ENCODE measurements around the gene COL9A1.

Gene COL9A1

DNA sequence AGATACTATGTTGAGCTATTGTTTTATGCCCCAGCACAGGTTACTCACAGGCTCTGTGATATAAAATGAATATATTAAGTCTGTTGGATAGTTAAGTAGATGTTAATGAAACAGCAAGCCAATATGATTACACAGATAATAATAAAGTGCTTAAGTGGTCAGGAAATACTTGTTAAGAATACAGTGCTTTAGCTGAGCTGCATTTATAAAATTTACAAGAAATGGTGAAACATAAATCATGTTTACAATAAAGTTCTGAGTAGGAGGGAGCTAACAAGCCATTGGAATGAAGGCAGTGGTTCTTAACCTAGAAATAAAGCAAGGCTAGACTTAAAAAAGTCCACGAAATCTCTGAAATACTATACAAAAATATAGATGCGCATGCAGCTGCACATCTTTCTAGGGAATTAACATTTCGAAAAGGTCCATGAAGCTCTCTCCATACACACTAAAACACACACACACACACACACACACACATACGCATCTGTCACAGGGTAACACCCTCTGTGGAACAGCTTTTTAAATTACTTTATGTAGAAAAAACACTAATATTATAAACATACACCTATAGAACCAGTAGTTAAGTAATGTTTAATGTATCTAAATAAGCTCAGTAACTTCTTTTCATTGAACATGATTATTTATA is 87.3 kb downstream of the COL9A1 start:
- no peak overlapping the region for H3K27ac ChIP-seq
- H3K36me3 ChIP-seq: no peaks in the 10 kb centered on the region
- no peaks in the 10 kb centered on the region for H3K4me1 ChIP-seq
- H3K27me3 ChIP-seq: no peaks in the 10 kb centered on the region
- no peaks in the 10 kb centered on the region for H4K20me1 ChIP-seq
- H3K9ac ChIP-seq: no peak overlapping the region
- no peak overlapping the region for H3K4me2 ChIP-seq
- H3K9me3 ChIP-seq: no peaks in the 10 kb centered on the region
- TF ChIP-seq Cebpa-rat (IDR thresholded peaks at IDR 0.05): no peak
- H3K4me3 ChIP-seq: no peak overlapping the region

DNA sequence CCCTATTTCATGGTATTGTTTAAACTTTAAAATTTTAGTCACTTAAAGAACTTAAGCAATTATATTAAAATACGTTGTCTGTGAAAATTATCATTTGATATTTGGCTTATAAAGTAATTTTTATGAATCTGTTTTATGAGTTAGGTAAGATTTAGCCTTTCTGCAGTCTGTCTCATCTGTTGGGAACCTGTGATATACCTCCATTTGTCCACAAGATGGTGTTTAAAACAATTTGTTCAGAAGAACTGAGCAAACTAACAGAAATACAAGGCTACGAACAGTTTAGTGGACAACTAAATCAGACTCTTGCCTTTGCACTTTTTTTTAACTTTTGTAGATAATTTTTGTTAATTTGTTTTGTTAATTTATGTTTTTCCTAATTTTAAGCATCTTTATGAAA is 92.4 kb downstream of the COL9A1 start:
- Histone ChIP-seq H3K9me3 (no peaks in the 10 kb centered on the region), H3K4me3 (no peak overlapping the region), H3K27me3 (no peaks in the 10 kb centered on the region), H3K4me1 (no peaks in the 10 kb centered on the region), H3K9ac (no peak overlapping the region), H3K27ac (no peak overlapping the region), H3K4me2 (no peak overlapping the region), H3K36me3 (no peaks in the 10 kb centered on the region), H4K20me1 (no peaks in the 10 kb centered on the region)
- no peak for TF ChIP-seq Cebpa-rat (IDR thresholded peaks at IDR 0.05)

DNA sequence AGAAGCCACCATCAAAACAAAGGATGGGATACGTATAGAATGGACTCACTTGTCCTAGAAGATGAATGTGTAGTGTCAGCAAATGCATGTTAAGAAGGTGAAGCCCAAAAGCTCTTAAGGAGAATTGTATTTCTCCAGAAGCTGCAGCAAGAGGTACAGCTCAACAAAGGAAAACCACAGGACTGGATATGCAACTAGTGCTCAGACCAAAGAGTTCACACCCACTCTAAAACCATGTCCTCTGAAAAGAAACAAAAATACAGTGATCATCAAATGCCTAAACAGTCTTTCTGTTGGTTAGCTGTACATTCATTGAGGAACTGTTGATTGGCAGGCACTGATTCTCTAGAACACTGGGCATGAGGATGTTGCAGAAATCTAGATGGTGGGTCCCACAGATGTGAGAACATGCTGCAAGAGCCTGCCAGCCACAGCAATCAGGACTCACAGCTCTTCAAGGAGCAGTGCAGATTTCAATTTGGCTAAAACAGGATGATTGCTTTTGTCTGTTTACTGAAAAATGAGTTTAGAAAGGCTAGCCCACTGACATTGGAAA is 94.6 kb downstream of the COL9A1 start:
- H4K20me1 ChIP-seq: no peaks in the 10 kb centered on the region
- H3K27me3 ChIP-seq: no peaks in the 10 kb centered on the region
- H3K9ac ChIP-seq: no peak overlapping the region
- H3K9me3 ChIP-seq: no peaks in the 10 kb centered on the region
- no peak overlapping the region for H3K4me2 ChIP-seq
- H3K27ac ChIP-seq: no peak overlapping the region
- no peaks in the 10 kb centered on the region for H3K4me1 ChIP-seq
- H3K4me3 ChIP-seq: no peak overlapping the region
- H3K36me3 ChIP-seq: no peaks in the 10 kb centered on the region
- no peak for TF ChIP-seq Cebpa-rat (IDR thresholded peaks at IDR 0.05)

DNA sequence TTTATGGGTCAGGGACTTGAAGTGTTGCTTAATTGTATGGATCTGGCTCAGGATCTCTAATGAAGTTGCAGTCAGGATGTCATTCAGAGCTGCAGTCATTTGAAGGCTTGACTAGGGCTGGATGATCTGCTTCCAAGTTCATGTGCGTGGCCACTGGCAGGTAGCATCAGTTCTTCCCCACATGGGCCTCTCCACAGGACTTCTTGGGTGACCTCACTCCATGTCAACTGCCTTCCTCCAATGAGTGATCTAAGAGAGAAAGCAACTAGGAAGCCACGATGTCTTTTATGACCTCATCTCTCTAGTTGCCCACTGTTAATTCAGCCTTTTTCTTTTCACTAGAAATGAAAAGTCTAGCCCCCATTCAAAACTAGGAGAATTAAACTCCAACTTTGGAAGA is 104.1 kb downstream of the COL9A1 start:
- H3K4me3 ChIP-seq: no peak overlapping the region
- H3K4me2 ChIP-seq: no peak overlapping the region
- H4K20me1 ChIP-seq: no peaks in the 10 kb centered on the region
- no peaks in the 10 kb centered on the region for H3K27me3 ChIP-seq
- H3K9me3 ChIP-seq: no peaks in the 10 kb centered on the region
- no peaks in the 10 kb centered on the region for H3K4me1 ChIP-seq
- no peak for TF ChIP-seq Cebpa-rat (IDR thresholded peaks at IDR 0.05)
- no peaks in the 10 kb centered on the region for H3K36me3 ChIP-seq
- H3K9ac ChIP-seq: no peak overlapping the region
- no peak overlapping the region for H3K27ac ChIP-seq

DNA sequence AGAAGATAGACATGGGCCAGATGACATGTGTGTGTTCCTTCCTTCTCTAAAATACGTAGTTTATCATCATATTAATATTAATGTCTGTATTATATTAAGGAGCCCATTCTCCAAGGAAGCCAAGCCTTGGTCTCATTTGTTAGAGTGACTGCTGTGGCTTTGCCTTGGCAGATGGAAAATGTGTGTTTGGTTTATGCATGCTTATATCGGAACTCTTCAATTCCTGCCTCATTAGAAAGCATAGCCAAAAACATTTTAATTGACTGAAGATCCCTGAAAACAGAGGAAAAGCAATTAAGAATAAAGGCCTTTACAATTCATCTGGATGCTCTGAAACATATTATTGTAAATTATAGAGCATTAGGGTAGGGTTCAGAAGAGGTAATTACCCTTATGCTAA is 106.4 kb downstream of the COL9A1 start:
- no peaks in the 10 kb centered on the region for H3K27me3 ChIP-seq
- H3K27ac ChIP-seq: no peak overlapping the region
- no peak overlapping the region for H3K4me3 ChIP-seq
- no peak overlapping the region for H3K4me2 ChIP-seq
- no peaks in the 10 kb centered on the region for H3K4me1 ChIP-seq
- no peaks in the 10 kb centered on the region for H3K9me3 ChIP-seq
- no peaks in the 10 kb centered on the region for H4K20me1 ChIP-seq
- TF ChIP-seq Cebpa-rat (IDR thresholded peaks at IDR 0.05): no peak
- H3K36me3 ChIP-seq: no peaks in the 10 kb centered on the region
- no peak overlapping the region for H3K9ac ChIP-seq

DNA sequence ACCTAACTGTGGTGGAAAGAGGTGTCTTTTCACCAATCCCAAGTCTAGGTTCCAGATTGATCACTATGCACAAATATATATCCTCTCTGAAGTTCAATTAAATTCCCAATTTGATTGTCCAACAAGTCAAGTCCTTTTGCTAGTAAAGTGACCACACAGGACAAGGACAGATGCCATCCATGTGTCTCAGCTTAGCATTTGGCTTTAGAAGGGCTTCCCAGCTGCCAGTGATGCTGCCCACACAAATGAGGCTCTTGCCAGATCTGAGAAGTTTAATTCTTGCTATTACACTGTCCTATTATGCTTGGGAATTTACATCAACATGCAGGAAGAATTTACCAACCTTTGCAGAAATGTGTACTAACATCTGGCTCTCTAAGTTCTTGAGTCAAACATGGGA is 108.5 kb downstream of the COL9A1 start:
- no peaks in the 10 kb centered on the region for H3K9me3 ChIP-seq
- no peak overlapping the region for H3K4me2 ChIP-seq
- no peak overlapping the region for H3K4me3 ChIP-seq
- H3K27me3 ChIP-seq: no peaks in the 10 kb centered on the region
- no peaks in the 10 kb centered on the region for H3K4me1 ChIP-seq
- no peaks in the 10 kb centered on the region for H3K36me3 ChIP-seq
- no peaks in the 10 kb centered on the region for H4K20me1 ChIP-seq
- H3K27ac ChIP-seq: no peak overlapping the region
- TF ChIP-seq Cebpa-rat (IDR thresholded peaks at IDR 0.05): no peak
- no peak overlapping the region for H3K9ac ChIP-seq

DNA sequence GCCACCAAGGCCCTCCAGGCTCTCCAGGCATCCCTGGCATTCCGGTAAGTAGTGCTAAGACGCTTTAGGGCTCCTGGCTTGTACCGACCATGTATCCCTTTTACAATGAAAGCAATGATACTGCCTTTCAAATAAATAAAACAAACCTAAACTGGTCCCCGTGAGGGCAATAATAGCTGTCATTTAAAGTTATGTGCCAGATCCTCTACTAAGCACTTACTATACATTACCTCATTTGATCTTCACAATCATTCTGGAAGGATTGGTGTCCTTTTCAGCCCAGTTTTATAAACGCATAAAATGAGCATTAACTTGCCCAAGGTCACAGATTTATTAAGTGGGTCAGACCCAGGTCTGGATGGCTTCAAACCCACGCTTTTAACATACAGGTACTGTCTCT is 114.7 kb downstream of the COL9A1 start:
- Histone ChIP-seq H3K27me3 (no peaks in the 10 kb centered on the region), H3K4me3 (no peak overlapping the region), H4K20me1 (no peaks in the 10 kb centered on the region), H3K9ac (no peak overlapping the region), H3K36me3 (no peaks in the 10 kb centered on the region), H3K27ac (no peak overlapping the region), H3K4me1 (no peaks in the 10 kb centered on the region), H3K4me2 (no peak overlapping the region), H3K9me3 (no peaks in the 10 kb centered on the region)
- TF ChIP-seq Cebpa-rat (IDR thresholded peaks at IDR 0.05): no peak

DNA sequence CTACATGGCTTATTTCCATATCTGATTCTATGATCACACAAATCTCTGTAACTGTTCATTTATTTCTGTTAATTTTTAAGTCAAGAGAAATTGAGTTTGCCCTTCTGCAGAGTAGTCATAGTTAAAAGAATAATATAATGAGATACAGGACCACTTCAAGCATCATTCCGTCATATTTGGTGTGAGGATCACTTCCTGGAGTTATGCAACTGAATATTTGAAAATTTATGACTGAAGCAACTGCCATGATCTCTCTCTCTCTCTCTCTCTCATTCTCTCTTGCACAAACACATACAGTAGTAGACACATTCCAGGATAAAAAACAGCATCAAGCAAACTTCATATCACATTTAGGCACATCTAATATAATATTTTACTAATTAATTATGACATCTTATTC is 116.4 kb downstream of the COL9A1 start:
- no peak overlapping the region for H3K27ac ChIP-seq
- no peak for TF ChIP-seq Cebpa-rat (IDR thresholded peaks at IDR 0.05)
- no peaks in the 10 kb centered on the region for H3K27me3 ChIP-seq
- H3K4me1 ChIP-seq: no peaks in the 10 kb centered on the region
- H3K4me3 ChIP-seq: no peak overlapping the region
- H3K4me2 ChIP-seq: no peak overlapping the region
- no peaks in the 10 kb centered on the region for H4K20me1 ChIP-seq
- no peaks in the 10 kb centered on the region for H3K9me3 ChIP-seq
- H3K36me3 ChIP-seq: no peaks in the 10 kb centered on the region
- H3K9ac ChIP-seq: no peak overlapping the region

DNA sequence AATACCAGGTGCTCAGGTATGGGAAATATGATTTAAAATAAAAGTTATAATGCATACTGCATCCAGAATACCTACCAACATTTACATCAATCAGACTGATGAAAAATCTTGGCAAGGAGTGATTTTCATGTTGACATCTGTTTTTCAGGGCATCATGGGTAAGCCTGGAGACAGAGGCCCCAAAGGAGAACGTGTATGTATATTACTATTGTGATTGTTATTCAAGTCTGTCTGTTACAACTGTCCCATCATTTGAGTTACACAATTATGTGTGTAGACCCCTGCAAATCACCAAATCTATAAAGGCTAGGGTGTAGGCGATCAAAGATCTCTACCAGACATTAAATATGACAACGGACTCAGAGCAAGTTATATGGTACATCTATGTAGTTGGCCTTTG is 118.2 kb downstream of the COL9A1 start:
- no peak overlapping the region for H3K27ac ChIP-seq
- no peaks in the 10 kb centered on the region for H3K9me3 ChIP-seq
- H3K27me3 ChIP-seq: no peaks in the 10 kb centered on the region
- no peak overlapping the region for H3K4me3 ChIP-seq
- no peaks in the 10 kb centered on the region for H3K36me3 ChIP-seq
- no peaks in the 10 kb centered on the region for H4K20me1 ChIP-seq
- TF ChIP-seq Cebpa-rat (IDR thresholded peaks at IDR 0.05): no peak
- no peaks in the 10 kb centered on the region for H3K4me1 ChIP-seq
- H3K9ac ChIP-seq: no peak overlapping the region
- no peak overlapping the region for H3K4me2 ChIP-seq

DNA sequence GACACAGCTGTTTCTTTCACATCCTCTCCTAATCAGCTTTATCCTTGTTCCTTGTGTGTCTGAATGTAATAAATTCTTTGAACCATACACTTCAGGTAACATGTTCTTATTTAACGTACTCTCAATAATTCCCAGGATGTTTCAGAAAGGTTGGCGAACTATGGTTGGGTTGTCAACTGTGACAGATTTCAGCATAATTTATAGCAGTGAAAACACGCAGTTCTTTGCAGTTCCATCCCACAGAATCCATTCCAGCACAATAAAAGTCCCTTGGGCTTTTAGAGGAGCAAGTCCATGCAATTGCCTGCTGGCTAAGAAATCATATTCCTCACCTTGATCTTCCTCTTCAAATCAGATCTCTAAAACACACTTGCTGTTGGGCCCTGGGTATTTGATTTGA is 119.3 kb downstream of the COL9A1 start:
- Histone ChIP-seq H3K27me3 (no peaks in the 10 kb centered on the region), H4K20me1 (no peaks in the 10 kb centered on the region), H3K4me1 (no peaks in the 10 kb centered on the region), H3K4me3 (no peak overlapping the region), H3K4me2 (no peak overlapping the region), H3K9ac (no peak overlapping the region), H3K36me3 (no peaks in the 10 kb centered on the region), H3K27ac (no peak overlapping the region), H3K9me3 (no peaks in the 10 kb centered on the region)
- TF ChIP-seq Cebpa-rat (IDR thresholded peaks at IDR 0.05): no peak
